SU-DHL-6 (cell line): ENCODE measurements around the gene HSP90AB1.

ENCODE experiments used
- CTCF ChIP-seq: fragments of 200-600 bp; sonication (generic); IDR thresholded peaks from one replicate; pipeline ENCODE4 v1.5.1; 2017; ENCODE audit warnings: antibody characterized with exemption, mild to moderate bottlenecking, low read length, moderate library complexity; ENCODE audit not compliant: insufficient read depth, poor library complexity, severe bottlenecking
- EZH2phosphoT487 ChIP-seq: fragments of 200-600 bp; sonication (generic), shearing (Covaris generic); conservative IDR thresholded peaks from 2 replicates; pipeline ENCODE4 v1.6.1; 2018; ENCODE audit warnings: mild to moderate bottlenecking, antibody characterized with exemption, low read length, moderate library complexity, mixed read lengths

- no peak for TF ChIP-seq CTCF
- TF ChIP-seq EZH2phosphoT487, result no peak
Measured at GRCh38 chr6:44201200-44201599, 45.7 kb upstream of the HSP90AB1 start.
